Ammon's horn (tissue), 1 donor: Measurements from ENCODE around the gene FBXO2.

ENCODE experiments used
- DNase-seq: peaks from one replicate; pipeline ENCODE4 v3.0.0-alpha.2; 2016; ENCODE audit warnings: low spot score

The FBXO2 gene, protein sequence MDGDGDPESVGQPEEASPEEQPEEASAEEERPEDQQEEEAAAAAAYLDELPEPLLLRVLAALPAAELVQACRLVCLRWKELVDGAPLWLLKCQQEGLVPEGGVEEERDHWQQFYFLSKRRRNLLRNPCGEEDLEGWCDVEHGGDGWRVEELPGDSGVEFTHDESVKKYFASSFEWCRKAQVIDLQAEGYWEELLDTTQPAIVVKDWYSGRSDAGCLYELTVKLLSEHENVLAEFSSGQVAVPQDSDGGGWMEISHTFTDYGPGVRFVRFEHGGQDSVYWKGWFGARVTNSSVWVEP

DNA sequence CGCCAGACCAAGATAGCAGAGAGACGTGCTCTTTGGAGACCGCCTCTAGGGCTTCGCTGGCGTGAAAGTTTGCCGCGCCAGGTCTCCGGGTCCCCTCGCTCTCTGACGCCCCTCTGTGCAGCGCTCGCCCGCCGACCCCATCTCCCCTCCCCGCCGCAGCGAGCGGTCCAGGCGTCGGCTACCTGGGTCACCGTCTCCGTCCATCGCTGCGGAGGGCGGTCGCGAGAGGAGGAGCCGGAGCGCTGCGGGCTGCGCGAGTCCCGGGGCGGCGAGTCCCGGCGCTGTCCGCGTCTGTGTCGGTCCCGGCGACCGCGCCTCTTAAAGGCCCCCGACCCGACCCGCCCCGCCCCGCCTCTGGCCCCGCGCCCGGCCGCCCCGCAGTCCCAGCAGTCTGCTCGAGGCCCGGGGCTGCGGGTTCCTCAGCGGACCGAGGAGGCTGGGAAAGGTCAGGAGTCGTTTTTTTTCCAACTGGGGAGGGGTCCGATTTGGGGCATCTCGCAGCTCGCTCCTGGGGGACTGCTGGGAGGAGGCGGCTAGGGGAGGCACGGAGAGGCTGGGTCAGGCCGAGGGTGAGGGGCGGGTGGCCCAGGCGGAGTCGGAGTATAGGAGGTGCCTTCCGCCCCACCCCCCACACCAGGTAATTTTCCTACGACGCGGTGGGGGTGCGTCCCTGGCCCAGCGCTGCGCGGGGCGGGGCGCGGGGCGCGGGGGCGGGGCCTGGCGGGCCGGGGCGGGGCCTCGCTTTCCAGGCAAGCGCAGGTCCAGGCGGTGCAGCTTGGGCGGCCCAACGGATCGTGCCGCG lies at the start of gene FBXO2, which contains the start of gene FBXO44:
FBXO2 (minus strand) TSS at position 293 of the 802 bp plus-strand sequence; CDS start at position 204, 89 bp downstream.
FBXO44 (plus strand) TSS at position 741 of the 802 bp plus-strand sequence. CDS start 959 bp downstream, outside the sequence.
- DNase-seq, result peak; percentile 62

DNA sequence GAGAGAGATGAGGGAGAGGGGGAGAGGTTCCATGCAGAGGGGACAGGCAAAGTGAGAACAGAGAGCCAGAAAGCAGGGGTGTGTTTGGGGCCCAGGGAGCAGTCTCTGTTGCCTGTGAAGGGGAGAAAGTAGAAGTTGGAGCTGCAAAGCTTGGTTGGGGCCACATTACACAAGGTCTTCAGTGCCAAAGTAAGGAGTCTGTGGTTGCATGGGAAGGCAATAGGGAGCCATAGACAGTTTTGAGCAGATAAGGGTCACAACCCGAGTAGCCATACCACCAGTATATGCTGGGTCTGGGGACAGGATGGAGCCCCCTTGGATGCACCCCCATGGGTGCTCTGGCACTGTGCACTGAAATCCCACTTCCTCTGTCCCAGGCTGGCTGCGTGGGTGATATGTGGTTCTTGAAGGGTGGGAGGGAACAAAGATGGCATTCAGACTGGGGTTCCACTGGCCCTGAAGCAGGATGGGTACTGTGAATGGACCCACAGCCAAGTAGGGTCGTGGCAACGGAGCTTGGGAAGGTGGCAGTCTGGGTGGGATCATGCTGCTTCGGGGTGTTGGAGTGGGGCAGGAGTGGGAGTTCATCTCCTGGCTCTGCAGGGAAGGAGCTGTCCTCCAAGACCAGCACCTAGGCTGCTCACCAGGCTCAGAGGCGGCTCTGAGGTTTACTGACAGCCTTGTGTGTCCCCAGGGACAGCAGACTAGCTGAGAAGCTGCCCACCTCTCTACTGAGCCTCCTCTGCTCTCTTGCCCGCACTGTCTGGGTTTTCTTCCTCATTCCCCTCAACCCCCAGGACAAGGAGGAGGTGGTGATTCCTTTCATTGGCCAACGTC lies 49.3 kb upstream of the FBXO2 start:
- no peak for DNase-seq

DNA sequence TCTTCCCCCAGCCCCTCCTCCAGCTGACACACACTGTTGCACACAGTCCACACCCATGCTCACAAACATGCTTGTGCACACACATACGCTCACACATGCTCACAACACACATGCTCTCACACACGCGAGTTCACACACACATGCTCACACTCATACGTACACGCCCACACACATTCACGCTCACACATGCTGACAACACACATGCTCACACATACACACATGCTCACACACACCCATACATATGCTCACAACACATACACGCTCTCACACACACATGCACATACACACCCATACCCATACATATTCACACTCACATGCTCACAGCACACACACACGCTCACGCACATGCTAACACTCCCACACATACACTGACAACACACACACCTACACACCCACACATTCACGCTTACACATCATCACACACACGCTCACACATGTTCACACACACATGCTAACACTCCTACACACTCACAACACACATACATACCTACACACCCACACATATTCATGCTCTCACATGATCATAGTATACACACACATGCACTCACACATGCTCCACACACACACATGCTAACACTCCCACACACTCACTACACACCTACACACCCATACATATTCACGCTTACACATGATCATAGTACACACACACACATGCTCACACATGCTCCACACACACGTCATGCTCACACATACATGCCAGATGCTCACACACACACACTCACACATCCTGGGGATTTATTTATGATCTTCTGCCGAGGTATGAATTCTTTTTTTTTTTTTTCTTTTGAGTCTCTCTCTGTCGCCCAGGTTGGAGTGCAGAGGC lies 48.0 kb upstream of the FBXO2 start:
- DNase-seq, result no peak

DNA sequence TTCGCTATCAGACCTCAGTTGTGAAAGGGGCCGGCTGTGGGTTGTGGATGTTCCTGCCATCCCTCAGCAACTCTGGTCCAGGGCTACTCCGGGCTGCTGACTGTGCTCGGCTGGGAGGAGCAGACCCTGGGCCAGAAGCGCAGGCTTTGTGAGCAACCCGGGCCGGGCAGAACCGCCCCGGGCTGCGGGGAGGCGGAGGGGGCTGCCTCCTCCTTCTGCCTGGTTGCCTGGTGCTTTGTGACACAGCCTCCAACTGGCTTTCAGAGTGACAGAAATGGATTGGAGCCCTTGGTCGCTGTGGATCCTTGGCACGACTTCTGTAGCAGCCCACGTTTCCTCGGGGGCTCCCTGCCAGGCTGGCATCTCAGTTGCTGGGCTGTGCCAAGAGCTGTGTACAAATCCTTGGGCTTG lies 47.3 kb upstream of the FBXO2 start:
- peak; percentile 93 for DNase-seq

DNA sequence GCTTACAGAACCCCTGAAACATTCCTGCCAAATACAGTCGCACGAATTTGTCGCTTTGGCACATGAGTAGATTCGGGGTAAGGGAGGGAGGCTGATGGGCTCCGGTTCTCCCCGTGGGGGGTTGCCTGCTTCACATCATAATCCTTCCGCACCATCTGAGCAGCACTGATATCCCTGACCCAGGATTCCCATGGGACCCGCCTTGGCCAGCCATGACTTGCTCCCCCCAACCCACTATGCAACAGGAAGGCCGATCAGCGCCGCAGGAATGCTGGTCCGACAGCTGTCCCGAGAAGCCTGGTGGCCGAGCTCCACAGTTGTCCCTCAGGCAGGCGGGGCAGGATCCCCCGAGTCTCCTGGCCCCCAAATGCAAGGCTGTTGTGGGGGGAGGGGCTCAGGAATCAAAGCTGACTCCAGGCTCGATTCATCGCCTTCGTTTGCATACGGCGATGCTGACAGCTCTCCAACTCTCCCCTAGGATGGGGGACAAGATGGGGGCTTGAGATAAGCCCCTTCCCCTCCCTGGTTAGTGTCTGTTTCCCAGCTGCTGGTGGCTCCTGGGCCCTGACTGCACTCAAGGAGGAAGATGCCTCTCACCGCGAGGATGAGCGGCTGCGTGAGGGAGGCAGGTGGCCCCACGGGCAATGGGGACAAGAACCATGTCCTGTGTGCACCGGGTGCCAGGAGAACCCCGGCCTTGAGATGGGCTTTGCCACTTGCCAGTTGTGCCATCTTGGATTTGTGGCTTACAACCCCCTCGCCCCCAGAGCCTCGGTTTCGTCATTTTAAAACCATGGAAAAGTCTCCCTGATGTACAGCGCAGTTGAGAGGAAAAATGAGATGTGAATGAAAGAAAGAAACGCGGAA lies 46.6 kb upstream of the FBXO2 start:
- no peak for DNase-seq

DNA sequence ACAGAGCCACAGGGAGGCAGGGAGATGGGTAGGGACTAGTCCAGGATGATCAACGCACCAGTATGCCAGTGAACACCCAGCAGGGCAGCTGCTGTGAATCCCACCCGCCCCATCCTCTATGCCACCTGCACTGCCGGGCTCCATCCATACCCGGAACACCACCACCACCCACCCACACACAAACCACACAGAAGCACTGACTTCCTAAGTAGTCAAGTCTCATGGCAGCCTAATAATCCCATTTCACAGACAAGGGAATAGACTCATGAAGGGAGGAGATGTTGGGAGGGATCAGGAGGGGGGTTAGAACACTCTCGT lies 43.6 kb upstream of the FBXO2 start:
- DNase-seq, result no peak

DNA sequence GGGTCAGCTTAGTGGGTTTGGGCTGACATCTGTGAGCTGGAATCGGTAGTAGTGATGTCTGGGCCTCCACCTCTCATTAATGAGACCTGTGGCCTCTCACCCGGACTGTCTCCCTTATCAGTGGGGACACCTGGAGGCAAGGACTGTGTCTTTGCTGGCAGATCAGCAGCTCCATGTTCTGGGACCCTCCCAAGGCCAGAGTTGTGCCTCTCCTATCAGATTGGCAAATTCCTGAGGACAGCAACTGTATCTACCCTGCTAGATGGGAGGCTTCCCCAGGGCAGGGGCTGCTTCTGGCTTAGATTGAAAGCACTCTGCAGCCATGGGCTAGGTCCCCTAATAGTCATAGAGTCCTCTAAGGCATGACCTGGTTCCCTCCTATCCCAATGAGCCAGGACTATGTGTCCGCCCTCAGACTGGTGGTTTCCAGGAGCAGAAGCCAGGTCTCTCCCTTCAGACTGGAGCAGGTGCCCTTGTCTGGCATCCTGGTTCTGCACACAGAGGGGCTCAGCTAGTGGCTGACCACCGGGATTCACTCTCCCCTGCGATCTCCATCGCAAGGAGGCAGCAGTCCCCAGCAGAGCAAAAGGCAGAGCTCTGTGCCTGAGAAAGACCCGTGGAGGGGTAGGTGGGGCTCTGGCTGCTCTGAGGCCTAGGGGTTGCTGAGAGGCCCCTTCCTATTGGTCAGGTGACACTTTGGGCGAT lies 43.1 kb upstream of the FBXO2 start:
- no peak for DNase-seq

DNA sequence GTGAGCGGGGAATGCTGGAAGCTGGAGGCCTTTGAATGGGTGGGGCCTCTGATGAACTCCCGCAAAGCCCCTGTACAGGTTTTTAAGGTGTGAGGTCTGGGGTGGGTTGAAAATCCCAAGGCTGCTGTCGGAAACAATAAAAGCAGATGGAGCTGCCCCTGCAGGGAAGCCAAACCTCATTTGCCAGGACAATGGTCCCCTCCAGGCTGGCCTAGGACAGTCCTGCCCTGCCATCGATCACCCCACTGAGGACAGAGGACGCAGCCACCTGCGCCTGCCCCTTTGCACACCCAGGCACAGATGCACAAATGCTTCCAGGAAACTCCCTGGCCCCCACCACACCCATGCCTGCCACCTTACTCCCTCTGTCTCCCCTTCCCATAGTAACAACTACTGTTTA lies 41.6 kb upstream of the FBXO2 start:
- no peak for DNase-seq

DNA sequence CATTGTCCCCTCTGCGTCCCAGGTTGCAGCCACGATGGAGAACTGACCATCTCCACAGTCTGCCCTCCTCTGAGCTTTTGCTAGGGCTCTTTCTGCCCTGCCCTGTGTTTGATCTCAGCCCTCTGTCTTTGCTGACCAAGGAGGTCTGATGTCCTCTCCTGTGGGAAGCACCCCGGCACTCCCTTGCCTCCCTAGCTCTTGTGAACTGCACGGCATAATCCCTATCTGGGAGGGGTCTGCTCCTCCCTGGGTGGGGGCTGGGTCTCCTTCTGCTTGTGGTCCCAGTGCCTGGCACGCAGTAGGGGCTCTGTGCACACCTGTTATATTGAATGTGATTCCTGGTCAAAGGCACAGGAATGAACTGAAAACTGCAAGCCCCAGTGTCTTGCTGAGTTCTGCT lies 39.7 kb upstream of the FBXO2 start:
- no peak for DNase-seq

DNA sequence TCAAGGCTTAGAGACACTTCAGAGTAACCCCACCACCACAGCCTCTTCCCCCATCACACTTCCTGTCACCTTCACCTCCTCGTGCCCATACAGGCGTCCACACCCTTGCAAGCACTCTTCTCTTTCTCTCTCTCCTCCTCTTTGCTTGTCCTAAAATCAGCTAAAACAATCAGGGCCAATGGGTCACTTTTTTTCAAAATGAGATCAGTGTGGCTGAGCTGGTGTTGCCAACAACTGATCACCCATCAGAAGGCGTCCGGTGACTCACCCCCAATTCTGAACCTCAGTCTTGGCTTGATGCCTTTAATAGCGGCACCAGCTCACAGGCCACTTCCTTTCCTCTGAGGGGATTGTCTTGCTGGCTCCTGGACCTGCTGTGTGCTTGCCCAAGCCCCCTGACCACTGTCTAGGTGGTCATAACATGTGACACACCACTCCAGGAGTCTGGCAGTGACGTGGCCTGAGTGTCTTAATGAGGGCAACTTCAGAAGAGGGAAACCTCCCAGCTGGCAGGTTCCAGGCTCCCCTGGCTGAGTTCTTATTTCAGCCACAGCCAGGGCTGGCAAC lies 38.9 kb upstream of the FBXO2 start:
- no peak for DNase-seq

DNA sequence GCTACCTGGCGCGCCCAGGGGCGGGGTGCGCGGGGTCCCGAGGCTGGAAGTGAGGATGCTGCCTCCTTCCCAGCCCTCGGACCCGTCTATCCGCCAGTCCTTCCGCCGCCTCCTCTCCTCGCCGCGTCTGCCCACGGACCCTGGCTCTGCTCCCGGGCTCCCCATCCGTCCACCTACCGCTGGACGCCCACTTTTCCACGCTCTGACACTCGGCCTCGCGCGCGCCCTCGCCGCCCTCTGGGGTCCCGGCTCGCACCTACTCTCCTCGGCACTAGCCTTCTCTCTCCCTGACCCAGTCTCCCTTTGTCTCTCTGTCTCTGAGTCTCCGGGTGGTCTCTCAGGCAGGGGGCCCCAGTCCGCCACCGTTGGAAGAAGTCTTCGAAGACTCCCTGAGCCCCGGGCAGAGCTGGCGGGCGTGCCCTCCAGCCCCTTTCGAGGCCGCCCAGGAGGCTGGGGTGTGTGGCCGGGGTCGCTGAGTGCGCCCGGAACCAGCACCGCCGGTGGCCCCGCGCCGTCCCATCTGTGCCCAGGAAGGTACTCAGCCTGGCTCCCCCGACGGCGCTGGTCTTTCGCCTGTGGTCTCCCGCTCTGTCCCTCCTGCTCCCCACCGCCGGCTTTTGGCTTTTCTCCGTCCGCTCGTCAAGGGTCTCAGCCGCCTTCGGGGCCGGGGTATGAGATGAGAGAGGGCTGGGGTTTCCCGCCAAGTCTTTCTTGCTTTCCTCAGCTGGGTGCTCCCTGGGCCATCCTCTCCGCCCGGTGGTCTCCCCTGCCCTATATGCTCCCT lies 37.9 kb upstream of the FBXO2 start:
- DNase-seq, result no peak

DNA sequence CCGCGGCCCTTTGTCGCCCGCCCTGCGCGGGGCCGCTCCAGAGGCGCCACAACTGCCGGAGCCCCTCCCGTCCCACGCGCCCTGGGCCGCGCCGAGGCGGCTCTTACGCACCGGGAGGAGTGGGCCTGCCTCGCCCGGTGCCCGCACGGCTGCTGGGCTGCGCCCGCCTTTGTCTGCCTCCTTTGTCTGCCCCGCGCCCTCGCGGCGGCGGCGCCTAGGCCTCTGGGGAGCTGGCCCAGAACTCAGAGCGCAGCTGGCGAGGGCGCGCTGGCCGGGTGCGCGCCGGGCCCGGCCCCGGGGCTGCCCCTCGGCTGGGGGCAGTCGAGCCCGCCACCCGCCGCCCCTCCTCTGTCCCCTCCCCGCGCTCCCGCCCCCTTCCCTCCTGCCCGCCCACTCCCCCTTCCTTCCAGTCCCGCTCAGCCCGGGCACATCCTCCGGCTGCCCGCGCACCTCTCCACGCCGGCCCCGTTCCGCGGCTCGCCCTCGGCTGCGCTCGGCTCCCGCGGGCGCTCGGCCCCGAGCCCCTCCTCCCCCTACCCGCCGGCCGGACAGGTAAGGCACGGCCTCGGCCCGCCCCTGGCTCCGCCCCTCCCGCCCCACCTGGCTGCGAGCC lies 37.2 kb upstream of the FBXO2 start, which contains the start of gene DRAXIN:
DRAXIN (plus strand) TSS at position 409 of the 613 bp plus-strand sequence. CDS start 14,549 bp downstream, outside the sequence.
- DNase-seq, result no peak

DNA sequence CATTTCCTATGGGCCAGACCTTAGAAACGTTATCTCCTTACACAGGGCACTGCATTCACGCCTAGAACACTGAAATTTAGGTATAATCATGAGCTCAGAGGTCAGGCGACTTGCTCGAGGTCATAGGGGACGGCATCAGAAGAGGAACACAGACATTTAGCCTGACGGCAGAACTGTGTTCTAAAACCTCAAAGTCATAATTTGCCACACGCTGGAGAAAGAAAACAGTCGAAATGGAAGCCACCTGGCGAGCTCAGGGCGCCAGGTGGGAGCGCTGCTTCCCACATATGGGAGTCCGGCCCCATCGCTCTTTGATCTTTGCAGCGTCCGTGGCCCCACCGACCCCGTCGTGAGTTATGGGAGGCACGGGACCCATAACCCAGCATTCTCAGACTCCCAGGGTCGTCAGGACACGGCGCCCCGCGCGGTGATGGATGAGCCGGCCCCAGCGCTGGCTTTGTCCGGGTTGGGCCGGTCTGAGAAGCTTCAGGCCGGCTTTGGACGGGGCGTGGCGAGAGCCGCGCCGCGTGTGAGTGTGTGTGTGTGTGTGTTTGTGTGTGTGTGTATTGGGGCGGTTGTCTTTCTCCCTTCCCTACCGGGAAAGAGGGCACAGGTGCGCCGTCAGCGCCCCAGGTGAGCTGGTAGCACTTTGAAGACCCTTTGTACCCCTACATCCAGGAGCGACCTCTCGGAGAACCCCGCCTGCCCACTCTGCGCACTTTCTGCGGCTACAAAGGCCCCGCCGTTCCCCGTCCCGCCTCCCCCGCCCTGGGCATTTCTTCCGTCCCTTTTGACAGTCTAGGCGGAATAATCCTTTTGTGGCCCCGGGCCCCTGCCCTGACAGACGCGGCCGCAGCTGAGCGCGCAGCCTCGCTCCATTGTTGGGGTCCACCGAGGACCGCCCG lies 36.4 kb upstream of the FBXO2 start:
- no peak for DNase-seq

DNA sequence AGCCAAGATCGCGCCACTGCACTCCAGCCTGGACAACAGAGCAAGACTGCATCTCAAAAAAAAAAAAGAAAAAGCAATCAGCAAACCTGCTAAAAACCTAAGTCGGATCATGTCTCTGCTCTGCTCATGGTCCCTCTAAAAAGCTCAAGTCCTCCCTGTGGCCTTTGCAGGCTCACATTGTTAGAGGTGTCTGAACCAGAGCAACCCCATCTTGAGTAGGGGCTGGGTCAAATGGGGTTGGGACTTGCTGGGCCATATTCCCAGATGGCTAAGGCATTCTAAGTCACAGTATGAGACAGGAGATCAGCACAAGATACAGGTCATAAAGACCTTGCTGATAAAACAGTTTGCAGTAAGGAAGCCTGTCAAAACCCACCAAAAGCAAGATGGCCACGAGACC lies 34.3 kb upstream of the FBXO2 start:
- DNase-seq, result no peak

DNA sequence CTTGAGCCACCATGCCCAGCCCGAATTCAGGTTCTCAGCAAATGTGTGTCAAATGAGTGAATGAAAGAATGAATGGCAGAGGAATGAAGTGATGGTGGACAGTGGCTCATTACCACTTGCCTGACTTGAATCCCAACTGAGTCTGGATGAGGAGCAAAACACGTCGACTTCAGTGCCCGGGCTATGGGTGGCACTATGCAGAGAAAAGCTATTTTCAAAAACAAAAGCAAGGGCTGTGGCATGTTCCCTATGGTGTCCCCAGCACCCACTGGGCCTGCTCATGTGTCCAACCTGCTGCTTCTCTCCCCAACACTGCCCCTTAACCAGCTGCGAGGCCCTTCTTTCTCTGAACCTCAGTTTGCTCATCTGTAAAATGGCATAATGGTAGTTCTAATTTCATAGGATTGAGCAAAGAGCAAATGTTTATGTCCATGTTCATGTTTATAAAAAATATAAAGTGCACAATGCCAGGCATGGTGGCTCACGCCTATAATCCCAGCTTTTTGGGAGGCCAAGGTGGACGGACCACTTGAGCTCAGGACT lies 31.1 kb upstream of the FBXO2 start:
- no peak for DNase-seq

DNA sequence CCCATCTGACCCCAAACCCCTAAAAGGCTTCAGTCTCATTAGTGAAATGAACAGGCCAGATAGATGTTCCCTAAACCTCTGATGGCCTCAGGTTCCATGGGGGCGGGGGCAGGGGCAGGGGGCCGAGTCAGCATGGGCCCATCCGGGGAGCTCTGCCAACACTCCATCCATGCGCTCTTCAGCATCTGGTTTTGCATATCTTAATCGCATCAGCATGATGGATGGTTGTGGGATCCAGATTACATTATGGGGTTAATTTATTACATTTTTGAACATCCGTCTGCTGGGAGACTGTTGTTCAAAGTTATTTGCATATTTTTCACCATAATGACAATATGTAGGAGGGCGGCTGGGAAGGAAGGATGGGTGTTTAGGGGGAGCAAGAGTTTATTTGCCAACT lies 29.8 kb upstream of the FBXO2 start:
- no peak for DNase-seq

DNA sequence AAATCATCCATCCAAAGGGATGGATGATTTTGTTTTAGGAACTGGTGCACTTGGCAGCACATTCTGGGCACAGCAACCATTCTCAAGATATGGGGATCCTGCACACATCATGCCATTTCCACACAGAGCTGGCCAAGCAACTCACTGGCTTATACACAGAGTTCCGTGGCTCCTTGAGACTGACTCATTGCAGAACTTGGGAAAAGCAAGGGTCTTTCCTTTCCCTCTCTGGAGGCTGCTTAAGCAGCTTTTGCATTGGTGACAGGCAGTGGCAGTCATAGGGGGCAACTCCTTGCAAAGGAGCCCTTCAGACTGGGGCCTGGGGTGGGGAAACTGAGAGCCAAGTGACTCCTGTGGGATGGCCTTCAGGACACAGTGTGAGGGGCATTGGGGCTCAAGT lies 28.6 kb upstream of the FBXO2 start:
- no peak for DNase-seq
